Activated CD4-positive, CD25-positive, alpha-beta regulatory T cell treated with anti-CD3 and anti-CD28 coated beads, Interleukin-2, amount 50 U/mL, for 72 hours (primary cell): ENCODE data around the gene KCNMA1.

Experiments
- DNase-seq: peaks from one replicate; pipeline ENCODE4 v3.0.0; 2021

KCNMA1 gene

DNA sequence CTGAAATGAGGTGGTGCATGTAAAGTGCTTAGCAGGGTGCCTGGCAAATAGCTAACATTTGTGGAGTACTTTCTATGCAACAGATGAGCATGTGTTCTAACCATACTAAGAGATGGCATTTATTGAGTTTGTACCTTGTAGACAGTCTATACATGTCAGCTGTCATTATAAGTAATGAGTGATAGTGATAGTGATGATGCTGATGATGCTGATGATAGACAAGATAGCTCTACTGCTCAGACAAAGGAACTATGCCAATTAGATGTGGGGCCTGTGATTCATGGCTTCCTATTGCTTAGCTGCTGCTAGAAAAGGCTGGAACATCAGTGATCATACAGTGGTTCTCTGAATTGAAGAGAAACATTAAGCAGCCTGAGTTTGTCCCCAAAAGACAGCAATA lies 585.8 kb downstream of the KCNMA1 start:
- DNase-seq: no peak

DNA sequence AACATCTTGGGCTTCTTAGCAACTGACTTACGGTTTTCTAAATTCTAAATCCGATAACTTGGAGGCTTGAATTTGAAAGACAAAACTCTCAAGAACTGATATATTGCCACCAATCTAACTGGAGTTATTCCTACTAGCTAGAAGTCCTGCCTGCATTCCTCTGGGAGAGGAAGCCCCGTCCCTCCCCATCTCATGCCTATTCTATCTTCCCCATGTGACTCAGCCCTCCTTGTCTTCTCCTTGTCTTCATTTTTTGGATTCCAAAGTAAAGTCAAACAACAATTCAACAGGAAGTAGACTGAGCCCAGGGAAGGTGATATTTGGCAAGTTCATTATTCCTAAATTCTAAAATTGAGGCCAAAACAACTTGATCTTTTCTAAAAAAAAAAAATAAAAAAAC lies 587.7 kb downstream of the KCNMA1 start:
- no peak for DNase-seq

DNA sequence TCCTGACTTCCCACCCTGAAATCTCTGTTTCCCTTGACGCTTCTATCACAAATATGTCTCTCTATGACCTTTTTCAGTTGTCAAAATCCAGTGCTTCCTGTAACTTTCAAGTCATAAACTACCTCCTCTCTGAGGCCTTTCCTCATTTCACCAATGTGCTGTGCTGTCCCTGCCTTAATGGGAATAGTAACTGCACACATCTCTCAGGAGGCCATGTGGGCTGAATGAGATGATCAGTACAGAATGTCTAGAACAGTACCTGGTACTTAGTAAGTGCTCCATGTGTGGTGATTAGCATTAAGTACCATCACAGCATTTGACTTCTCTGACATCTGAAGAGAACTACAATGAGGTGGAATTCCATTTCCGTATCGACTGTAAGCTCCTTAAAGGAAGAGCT lies 588.5 kb downstream of the KCNMA1 start:
- DNase-seq: no peak

DNA sequence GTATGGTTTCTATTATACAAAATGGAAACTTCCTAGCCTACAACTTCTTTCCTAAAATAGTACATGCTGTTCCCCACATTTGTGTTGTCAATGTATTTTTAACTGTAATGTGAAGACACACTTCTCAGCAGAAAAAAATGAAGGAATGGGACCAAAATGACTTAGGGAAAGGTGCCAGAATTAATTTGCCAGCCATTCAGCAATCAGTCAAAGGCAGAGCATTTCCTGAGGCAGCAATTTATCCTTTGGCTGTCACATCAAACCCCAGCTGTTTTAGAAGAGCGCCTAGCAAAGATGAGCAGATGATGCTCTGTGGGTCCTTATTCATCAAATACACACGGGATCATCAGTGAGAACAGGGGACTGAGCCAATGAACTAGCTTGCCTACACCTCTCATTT lies 592.5 kb downstream of the KCNMA1 start:
- DNase-seq: no peak

DNA sequence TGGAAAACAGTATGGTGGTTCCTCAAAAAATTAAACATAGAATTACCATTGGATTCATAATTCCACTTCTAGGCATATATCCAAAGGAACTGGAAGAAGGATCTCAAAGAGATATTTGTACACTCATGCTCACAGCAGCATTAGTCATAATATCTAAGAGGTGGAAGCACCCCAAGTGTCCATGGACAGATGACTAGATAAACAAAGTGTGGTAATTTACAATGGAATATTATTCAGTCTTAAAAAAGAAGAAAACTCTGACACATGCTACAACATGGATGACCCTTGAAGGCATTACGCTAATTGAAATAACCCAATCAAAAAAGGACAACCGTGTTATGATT lies 594.2 kb downstream of the KCNMA1 start:
- DNase-seq: no peak

DNA sequence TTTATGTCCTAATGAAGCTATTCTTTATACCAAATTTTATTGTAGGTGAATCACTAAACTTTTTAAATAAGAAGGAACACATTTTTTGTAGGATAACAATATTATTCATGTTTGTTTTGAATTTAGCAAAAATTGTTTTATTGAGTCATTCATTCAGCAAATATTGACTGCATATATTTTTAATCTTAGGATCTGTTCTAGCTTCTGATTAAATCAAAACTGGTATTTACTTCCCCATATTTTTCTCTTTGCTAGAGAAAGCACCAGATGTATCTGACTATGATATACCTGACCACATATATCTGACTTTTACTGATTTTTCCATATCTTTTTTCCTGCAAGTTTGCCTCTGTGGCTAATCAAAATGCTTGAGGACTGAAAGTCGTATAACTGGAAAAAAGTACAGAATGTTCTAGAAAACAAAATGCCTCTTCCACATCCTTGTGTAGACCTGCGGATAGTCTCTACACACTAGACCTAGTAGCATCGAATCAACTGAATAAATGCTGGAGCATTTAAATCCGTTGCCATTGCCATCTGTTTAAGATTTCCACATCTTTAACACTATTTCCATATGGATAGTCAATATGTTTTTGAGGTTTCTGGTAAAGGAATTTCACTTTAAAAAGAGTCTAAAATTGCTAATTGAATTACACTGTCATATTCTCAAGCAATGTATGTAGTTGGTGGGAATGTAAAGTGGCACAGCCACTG lies 594.7 kb downstream of the KCNMA1 start:
- no peak for DNase-seq

DNA sequence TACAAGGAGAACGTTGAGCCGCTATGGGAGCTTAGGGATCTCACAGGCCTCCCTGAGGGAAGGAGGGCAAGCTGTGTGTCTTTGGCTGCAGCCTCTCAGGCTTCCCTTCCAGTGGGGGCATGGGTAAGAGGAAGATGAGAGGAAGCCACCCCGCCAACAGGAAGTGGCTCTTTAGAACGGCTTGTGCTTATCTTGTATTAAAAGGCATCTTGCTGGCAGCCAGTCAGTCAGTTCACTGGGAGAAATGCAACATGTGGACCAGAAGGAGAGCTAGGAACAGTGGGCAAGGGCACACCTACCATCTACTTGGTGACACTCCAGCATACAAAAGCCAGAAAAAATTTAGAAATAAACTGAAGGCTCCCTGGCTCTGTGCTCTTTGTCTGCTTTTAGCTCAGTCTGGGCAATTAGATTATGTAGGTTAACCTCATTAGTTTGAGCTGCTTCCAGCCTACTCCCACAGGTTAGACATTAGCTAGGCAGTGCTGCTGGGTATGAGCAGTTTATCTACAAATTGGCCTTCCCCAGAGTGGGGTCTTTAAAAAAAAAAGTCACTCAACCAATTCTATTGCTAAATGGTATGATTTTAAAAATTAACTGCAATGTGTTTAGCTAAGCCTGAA lies 595.9 kb downstream of the KCNMA1 start:
- DNase-seq: no peak

DNA sequence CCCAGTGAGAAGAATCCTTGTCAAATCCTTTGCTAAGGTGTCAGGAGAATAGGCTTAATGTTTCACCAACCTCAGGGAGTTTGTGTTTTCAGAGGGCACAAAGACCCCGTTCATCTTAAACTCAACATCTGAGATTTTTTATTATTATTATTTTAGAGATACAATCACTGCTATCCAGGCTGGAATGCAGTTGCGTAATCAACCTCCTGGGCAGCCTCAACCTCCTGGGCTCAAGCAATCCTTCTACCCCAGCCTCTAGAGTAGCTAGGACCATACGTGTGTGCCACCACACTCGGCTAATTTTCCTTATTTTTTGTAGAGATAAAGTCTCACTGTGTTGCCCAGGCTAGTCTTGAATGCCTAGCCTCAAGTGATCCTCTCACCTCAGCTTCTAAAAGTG lies 599.2 kb downstream of the KCNMA1 start:
- DNase-seq: no peak

DNA sequence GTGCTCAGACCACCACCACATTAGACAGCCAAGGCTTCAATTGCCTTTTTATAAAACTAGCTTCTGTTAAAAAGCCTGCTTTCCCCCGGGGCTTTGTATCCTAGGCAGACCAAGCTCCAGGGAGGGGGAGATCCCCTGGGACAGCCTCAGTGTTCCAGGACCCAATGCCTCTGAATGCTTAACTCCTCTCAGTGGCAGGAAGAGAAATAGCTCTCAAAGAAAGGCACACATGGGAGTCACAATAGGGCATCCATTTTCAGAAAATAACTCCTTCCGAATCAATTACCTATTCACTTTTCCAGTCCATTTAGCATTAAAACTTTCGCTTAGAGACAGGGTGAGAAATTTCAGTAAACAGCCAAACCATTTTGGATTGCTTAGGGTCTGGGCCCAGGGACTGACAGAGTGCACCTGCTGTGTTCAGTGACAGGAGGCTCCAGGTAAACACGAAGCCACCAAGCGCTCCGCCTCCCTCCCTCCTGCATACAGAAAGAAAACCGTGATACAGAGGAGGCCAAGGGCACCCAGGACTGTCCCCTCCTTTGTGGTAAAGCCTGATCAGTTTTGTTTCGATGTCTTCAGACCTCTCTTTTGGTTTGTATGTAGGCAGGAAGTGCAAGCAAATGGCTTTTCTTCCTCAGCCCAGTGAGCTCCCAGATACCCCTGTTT lies 599.7 kb downstream of the KCNMA1 start:
- DNase-seq: no peak

DNA sequence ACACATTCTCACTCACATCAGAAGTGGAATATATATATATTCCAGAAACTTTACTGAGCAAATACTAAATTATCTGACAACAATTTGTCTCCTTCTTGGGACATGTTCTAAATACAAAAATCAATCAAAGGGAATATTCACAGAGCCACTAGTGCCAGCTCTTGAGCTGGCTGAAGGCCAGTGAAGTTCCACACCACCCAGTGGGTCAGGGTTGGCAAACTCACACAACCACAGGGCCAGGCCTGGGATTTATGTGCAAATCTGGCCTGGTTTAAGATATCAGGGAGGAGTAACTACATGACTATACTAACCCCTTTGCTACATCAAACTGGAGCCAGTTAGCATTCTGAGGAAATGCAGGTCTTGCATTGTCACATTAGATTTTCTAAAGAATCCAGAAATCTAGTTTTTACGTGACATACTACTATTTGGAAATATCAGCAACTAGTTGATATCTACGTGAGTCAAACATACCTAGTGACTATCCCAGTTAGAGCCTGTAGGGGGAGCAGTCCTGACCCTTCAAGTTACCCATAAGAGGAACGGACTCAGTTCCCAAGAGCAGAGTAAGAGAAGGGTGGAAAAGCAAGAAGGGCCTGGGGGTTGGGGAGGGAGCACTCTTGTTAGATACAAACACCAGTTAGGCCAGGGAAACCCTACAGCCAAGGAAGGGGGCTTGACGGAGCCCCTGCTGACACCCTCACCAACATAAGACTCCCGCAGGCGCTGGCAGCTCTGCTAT lies 600.4 kb downstream of the KCNMA1 start:
- no peak for DNase-seq

DNA sequence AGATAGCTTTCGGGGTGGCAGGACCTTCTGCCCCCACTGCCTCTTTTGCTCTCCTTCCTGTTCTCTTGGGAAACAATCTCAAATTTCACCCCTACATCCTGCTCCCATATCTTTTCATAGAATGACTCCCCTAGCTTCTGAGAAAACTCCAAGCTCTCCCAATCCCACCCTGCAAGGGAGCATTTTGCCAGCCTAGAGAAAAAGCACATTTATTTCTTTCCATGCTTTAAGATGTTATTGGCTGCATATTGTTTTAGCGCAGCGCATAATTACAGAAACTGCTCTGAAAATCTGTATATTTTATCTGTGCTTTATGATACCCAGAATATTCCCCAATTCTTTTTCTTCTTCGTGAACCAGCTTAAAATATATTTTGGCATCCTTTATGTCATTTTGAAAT lies 601.3 kb downstream of the KCNMA1 start:
- no peak for DNase-seq

DNA sequence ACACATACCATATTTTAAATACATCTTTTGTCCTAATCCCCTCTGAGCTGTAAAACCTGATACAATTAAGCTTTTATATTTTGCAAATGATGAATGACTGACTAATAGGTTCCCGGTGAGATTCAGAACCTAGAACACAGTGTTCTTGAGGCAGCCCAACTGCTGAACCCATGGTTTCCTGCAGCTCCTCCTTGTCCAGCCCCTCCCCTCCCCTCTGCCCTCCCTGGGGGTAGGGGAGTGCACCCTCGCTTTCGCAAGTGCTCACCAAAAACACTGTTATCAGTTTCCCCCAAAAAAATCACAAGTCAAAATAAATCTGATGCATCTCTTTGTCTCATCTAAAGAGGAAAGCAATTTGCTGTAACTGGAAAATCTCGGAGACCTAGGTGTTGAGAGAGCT lies 602.8 kb downstream of the KCNMA1 start:
- DNase-seq: no peak

DNA sequence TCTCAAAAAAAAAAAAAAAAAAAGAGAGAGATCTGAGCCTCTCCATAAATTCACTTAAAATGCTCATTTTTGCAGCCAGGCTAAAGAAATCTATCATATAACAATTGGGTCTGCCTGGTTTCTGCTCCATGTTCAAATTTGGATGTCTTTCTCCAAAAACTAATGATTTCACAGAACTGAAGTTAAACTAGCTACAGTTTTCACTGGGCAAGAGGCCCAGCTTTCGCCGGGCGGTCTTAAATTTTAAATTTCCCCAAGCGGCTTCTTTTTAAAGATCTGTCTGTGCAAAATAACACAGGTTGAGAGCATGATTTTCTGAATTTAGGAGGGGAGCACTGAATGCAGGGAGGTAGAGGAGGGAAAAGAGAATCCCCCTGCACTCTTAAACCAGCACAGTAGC lies 603.4 kb downstream of the KCNMA1 start:
- no peak for DNase-seq

DNA sequence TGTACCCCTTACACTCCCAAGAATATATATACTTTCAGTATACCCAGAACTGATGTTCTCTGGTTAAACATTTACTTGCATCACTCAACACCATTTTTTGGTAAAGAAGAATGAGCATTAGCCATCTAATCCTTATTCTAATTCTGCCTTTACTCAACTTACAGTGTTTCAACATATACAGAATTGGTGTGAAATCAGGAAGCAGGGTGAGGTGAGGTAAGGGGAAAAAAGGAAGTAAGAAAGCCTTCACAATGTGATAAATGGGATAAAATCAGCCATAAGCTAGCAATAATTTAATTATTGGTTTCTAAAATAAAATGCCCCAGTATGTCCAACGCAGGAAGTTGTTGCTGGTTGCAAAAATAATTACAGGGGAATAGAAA lies 605.4 kb downstream of the KCNMA1 start:
- no peak for DNase-seq

DNA sequence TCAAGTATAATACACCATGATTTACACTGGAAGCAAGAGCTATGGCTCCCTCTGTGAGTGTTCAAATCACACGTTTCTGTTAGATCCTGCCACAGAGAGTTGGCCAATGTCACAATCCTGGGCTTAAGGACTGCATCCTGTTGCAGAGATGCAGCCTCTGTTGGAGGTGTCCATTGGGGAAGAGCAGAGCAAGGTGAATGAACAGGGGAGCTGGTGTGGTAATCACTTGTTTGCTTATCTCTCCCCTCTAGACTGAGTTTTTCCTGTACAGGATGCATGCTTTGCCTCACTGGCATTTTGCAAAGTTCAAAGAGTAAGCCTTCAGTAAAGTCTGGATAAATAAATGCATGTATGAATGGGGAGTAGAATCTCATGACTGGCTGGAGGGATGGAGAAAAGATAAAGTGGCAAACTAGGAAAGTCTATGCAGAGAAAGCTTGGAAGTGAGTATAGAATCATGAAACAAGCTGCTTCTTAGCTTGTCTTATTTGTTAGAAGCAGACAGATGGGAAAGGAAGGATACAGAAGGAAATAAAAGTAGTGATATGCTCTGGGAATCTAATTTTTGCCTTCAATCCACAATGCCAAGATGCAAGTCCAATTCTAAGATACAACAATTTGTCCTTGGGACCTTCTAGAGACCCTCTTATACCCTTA lies 605.9 kb downstream of the KCNMA1 start:
- no peak for DNase-seq

DNA sequence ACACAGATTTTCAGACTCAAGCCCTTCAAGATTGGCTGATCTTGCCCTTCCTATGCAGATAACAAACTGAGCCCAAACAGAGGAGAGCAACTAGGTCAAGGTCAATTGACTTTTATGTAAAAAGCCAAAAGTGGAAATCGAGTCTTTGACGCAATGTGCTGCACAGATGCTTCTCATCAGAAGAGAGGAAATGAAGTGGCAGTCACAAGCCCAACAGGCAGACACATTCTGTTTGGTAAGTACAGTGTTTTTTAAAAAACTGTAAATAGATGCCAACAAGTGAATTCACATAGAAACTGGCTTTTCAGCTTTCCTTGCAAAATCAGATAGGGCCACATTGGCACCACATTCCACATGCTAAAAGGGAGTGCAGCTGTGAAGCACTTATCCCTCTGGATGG lies 606.6 kb downstream of the KCNMA1 start:
- DNase-seq: no peak

DNA sequence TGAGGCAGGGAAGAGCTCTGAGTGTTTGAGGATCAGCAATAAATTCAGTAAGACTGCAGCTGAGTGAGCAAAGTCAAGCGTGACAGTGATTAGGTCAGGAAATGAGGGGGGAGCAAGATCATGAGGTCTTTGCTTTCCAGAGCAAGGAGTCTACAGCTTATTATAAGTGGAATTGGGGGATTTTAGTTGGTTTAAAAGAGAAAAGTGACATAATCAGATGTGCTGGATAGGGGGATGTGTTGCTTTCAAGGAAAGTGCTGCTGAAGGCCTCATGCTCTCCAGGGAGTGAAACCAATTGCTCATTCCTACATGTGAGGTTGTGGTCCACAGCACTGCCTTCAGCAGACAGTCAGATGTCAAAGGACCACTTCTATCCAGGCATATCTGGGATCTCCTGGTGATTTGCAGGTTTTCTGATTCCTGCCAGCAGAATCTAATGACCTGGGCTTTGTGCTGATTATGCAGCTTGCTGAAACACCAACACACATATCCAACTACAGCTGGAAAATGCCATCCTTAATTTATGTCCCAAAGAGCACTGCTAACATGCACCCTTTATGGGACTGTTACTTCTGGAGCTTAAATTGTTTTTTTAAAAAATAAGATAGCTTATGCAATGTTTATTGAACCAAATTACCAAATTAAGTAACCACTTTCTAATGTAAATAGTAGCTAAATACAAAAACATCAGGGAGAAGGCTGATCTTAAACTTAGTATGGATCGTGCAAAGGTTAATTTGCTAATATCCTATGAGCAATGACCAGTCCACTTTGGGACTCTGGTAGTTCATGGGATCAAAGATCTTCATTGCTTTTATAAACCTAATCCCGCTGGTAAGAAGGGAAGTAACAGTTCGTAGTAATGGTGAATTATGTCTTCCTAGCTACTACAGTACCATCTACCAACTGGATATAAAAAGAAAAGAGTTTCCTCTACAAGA lies 607.6 kb downstream of the KCNMA1 start:
- no peak for DNase-seq

DNA sequence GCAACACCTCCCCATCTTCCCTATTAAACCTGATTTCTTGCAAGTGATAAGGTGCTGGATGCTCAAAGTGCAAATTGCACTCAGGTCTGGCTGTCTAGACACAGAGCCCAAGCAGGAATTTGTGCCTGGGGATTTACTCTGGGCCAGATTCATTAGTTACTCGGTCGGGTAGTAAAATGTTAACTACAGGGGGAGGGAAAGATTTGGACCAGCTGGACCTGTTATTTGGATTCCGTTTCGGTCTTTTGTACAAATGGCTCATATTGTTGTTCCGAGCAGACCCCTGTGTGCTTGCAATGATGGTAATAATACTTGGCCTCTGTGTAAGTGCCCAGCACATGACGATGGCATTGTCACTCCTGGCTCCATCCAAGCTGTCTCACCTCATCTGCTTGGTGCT lies 609.6 kb downstream of the KCNMA1 start:
- DNase-seq: no peak

DNA sequence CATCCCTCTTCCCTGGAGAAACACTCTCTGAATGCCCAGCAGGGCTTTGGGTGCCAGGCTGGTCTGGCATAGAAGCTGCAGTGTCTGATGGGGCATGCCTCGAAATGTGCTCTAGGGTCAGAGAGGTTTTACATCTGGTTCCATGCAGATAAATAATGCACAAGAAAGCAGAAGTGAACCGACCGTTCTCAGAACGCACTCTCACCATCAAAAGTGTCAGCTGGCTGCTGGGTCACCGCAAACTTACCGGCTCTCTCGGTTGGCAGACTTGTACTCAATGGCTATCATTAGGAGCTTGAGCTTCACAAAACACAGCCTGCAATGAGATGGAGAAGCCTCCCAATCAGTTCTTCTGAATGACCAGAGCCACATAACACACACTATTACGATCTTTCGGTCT lies 610.0 kb downstream of the KCNMA1 start:
- no peak for DNase-seq

DNA sequence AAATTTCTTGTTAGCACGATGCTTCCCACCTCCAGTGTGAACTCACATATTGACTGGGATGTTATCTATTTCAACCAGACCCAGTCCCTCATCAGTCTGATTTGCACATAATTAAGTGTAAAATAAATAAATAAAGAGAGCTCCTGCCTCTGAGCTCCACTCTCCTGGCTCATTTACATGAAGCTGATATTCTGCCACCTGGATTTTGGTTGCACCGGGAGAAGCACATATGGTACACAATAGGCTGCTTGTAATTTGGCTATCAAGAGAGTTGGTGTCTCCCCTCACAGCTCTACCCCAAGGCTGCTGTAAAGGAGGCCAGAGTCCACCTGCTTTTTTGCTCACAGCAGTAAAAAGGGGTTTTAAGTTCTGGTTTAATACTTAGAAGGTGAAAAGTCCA lies 610.5 kb downstream of the KCNMA1 start:
- no peak for DNase-seq

DNA sequence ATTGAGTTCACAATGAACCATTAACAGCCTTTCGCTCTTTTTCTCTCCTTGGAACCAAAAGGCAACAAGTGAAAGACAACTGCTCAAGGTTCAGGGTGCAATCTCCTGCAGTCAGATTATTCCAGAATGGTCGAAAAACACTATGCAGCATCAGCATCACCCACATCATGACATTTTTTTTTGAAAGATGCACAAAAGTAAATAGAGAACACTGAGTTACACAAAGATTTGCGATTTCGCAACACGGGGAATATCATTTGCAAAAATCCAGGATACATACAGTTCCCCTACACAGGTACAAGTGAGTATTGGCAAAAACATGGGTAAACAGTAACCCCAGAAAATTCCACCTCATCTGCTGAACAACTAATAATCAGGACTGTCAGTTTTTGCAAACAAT lies 611.5 kb downstream of the KCNMA1 start:
- no peak for DNase-seq

DNA sequence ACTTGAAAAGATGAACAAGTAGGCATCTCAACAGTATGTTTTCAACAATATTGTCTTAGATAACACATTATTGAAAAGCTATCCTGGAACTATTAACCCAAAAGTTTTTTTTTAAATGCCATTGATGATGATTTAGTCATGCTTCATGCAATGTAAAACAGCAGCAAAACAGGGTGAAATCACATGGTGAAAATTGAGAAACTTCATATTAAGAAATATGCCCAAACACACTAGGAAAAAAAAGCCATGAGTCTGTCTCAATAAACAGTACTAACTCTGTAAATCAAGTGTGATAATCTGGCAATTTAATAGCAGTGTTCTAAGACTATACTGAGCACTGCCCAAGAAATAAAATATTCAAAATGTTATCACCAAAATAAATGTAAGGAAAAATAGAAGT lies 613.1 kb downstream of the KCNMA1 start:
- no peak for DNase-seq
